ENCODE measurements around the gene MAGEA12.
"Not testable (repeated sequence)": the region's sequence is repeated elsewhere in the genome, so short reads cannot be mapped to it uniquely, and the experiment has no call there.

- TF ChIP-seq CTCF (optimal IDR thresholded peaks at IDR 0.05 in 1 of 3, IDR thresholded peaks at IDR 0.05 in 1 of 3, conservative IDR thresholded peaks at IDR 0.05 in 1 of 3; ENCODE audit: extremely low read depth in 1 of 3, insufficient read depth in 2 of 3, low read length in 3 of 3); EZH2 (IDR thresholded peaks at IDR 0.05; ENCODE audit: low read length): not testable (repeated sequence)
These were observed 21.3 kb downstream of the MAGEA12 start for GRCh38 chrX:152754871-152755270.
